ENCODE data around the gene STX17. TPM values are rescaled to one million over a fixed set of nuclear protein-coding genes. Genes with fewer than 3 reads are reported as not detected.

STX17 gene
- total RNA-seq, 1 donor from 2014 or later, result 42.6 TPM

DNA sequence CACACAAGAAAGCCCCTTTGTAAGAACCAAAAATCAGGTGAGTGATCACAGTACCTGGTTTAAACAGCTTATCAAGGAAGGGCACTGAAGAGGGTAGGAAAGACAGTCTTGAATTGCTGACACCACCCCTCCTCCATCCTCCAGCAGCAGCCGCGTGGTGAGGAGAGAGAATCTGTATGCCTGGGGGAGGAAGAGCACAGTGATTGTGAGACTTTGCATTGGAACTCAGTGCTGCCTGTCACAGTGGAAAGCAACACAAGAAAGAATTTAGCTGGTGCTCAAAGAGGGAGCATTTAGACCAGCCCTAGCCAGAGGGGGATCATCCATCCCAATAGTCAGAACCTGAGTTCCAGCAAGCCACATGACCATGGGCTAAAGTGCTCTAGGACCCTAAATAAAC is 11.6 kb upstream of the STX17 start:
- no peak overlapping the region for H3K4me3 ChIP-seq
- ATAC-seq (no peak), DNase-seq (no peak)
- no peaks in the 10 kb centered on the region for H3K4me1 ChIP-seq
- no peak overlapping the region for H3K27ac ChIP-seq
- no peaks in the 10 kb centered on the region for H3K9me3 ChIP-seq
- intact Hi-C loops (cut with DNase I), result no loop called here
- H3K36me3 ChIP-seq, result no peaks in the 10 kb centered on the region
- TF ChIP-seq, protein P1, sequence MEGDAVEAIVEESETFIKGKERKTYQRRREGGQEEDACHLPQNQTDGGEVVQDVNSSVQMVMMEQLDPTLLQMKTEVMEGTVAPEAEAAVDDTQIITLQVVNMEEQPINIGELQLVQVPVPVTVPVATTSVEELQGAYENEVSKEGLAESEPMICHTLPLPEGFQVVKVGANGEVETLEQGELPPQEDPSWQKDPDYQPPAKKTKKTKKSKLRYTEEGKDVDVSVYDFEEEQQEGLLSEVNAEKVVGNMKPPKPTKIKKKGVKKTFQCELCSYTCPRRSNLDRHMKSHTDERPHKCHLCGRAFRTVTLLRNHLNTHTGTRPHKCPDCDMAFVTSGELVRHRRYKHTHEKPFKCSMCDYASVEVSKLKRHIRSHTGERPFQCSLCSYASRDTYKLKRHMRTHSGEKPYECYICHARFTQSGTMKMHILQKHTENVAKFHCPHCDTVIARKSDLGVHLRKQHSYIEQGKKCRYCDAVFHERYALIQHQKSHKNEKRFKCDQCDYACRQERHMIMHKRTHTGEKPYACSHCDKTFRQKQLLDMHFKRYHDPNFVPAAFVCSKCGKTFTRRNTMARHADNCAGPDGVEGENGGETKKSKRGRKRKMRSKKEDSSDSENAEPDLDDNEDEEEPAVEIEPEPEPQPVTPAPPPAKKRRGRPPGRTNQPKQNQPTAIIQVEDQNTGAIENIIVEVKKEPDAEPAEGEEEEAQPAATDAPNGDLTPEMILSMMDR (IDR thresholded peaks at IDR 0.05), result no peak
- no peaks in the 10 kb centered on the region for H3K27me3 ChIP-seq

- TF ChIP-seq, protein P1 (IDR thresholded peaks at IDR 0.05), result no peak
- ATAC-seq (peak; percentile 59), DNase-seq (no peak)
- Histone ChIP-seq H3K27me3 (no peaks in the 10 kb centered on the region), H3K27ac (no peak overlapping the region), H3K36me3 (no peaks in the 10 kb centered on the region), H3K4me1 (no peaks in the 10 kb centered on the region), H3K4me3 (no peak overlapping the region), H3K9me3 (no peaks in the 10 kb centered on the region)
- intact Hi-C loops (cut with DNase I), result no loop called here
These were observed 10.9 kb upstream of the STX17 start for GRCh38 chr9:99895510-99895909.

GRCh38 chr9:99896119-99896518 is 10.3 kb upstream of the STX17 start:
- intact Hi-C loops (cut with DNase I), result no loop called here
- no peaks in the 10 kb centered on the region for H3K27me3 ChIP-seq
- no peaks in the 10 kb centered on the region for H3K4me1 ChIP-seq
- no peaks in the 10 kb centered on the region for H3K9me3 ChIP-seq
- no peak overlapping the region for H3K4me3 ChIP-seq
- ATAC-seq (peak; percentile 82), DNase-seq (peak; percentile 62)
- no peaks in the 10 kb centered on the region for H3K36me3 ChIP-seq
- TF ChIP-seq, protein P1 (IDR thresholded peaks at IDR 0.05), result no peak
- H3K27ac ChIP-seq, result no peak overlapping the region

DNA sequence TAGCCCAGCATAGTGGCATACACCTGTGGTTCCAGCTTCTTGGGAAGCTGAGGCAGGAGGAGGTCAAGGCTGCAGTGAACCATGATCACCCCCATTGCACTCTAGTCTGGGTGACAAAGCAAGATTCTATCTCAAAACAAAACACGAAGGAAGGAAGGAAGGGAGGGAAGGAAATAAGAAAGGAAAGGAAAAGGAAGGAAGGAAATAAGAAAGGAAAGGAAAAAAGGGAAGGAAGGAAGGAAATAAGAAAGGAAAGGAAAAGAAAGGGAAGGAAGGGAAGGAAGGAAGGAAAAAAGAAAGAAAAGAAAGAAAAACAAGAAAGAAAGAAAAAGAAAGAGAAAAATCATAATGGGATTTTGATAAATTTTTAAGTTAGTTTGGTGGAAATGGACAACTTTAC is 3.1 kb upstream of the STX17 start:
- TF ChIP-seq, protein P1 (IDR thresholded peaks at IDR 0.05), result no peak
- DNase-seq, result no peak
- Histone ChIP-seq H3K4me1 (peaks cover 6% of the 10 kb centered on the region), H3K27me3 (no peaks in the 10 kb centered on the region), H3K9me3 (no peaks in the 10 kb centered on the region), H3K27ac (no peak overlapping the region), H3K4me3 (no peak overlapping the region), H3K36me3 (no peaks in the 10 kb centered on the region)
- ATAC-seq, result no peak
- intact Hi-C loops (cut with DNase I), result no loop called here

DNA sequence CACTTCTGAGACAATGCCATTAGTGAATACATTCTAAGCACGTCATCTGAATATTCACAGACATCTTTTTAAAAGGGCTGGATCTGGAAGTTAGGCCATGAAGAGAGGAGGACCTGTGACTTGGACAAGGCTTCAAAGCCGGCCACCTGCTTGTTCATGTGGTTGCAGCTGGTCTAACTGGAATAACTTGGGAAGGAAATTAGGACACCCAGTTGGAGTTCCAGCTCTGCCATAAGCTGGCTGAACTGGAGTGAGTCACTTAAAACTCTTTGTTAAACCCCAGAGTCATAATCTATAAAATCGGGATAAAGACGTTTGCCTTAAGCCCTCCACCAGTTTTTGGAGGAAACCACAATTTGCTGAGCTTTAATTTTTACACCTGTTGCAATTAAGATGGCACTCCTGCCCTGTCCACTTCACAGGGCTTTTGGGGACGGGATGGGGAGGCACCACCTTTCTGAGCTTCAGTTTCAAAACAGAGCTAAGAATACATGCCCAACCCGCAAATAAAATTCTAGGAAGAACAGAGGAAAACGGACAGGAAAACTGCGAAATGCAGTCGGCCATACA is 536 bp upstream of the STX17 start:
- DNase-seq, result no peak
- Histone ChIP-seq H3K9me3 (no peaks in the 10 kb centered on the region), H3K4me1 (peaks cover 6% of the 10 kb centered on the region), H3K4me3 (peak overlapping the region; percentile 73), H3K27me3 (no peaks in the 10 kb centered on the region), H3K36me3 (no peaks in the 10 kb centered on the region), H3K27ac (peak overlapping the region; percentile 99)
- TF ChIP-seq, protein P1 (IDR thresholded peaks at IDR 0.05), result no peak
- ATAC-seq, result no peak
- intact Hi-C loops (cut with DNase I), result no loop called here

GRCh38 chr9:99907208-99907532 is 716 bp downstream of the STX17 start:
- TF ChIP-seq, protein P1 (IDR thresholded peaks at IDR 0.05), result no peak
- Histone ChIP-seq H3K4me3 (peak overlapping the region; percentile 73), H3K27ac (peak overlapping the region; percentile 99), H3K36me3 (no peaks in the 10 kb centered on the region), H3K9me3 (no peaks in the 10 kb centered on the region), H3K27me3 (no peaks in the 10 kb centered on the region), H3K4me1 (peaks cover 6% of the 10 kb centered on the region)
- ATAC-seq (no peak), DNase-seq (no peak)
- intact Hi-C loops (cut with DNase I), result no loop called here

All from upper lobe of right lung (tissue), 1 donor.